ENCODE measurements around the gene TAF1.

- TF ChIP-seq, protein P1, sequence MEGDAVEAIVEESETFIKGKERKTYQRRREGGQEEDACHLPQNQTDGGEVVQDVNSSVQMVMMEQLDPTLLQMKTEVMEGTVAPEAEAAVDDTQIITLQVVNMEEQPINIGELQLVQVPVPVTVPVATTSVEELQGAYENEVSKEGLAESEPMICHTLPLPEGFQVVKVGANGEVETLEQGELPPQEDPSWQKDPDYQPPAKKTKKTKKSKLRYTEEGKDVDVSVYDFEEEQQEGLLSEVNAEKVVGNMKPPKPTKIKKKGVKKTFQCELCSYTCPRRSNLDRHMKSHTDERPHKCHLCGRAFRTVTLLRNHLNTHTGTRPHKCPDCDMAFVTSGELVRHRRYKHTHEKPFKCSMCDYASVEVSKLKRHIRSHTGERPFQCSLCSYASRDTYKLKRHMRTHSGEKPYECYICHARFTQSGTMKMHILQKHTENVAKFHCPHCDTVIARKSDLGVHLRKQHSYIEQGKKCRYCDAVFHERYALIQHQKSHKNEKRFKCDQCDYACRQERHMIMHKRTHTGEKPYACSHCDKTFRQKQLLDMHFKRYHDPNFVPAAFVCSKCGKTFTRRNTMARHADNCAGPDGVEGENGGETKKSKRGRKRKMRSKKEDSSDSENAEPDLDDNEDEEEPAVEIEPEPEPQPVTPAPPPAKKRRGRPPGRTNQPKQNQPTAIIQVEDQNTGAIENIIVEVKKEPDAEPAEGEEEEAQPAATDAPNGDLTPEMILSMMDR (IDR thresholded peaks at IDR 0.05): no peak
- no peak for TF ChIP-seq POLR2A (IDR thresholded peaks at IDR 0.05)
Measured at GRCh38 chrX:71482228-71482958, 116.2 kb downstream of the TAF1 start.
